Hepatocyte (in vitro differentiated cells): ENCODE measurements around the gene TM9SF1. TPM values are rescaled to one million over a fixed set of nuclear protein-coding genes. Genes with fewer than 3 reads are reported as not detected.

Experiments
- DNase-seq: peaks from one replicate; pipeline ENCODE4 v3.0.0-alpha.2; 2016; ENCODE audit warnings: low spot score
- H2AFZ ChIP-seq: fragments of 200-600 bp; sonication (generic); 2 replicates; pipeline ENCODE4 v1.6.0; 2016; ENCODE audit warnings: antibody characterized with exemption, mild to moderate bottlenecking
- H3K27ac ChIP-seq: fragments of 200-600 bp; sonication (generic); 2 replicates; pipeline ENCODE4 v1.5.1; 2016; ENCODE audit warnings: mild to moderate bottlenecking
- H3K27me3 ChIP-seq: fragments of 200-600 bp; sonication (generic); 2 replicates; pipeline ENCODE4 v1.6.1; 2016
- H3K36me3 ChIP-seq: fragments of 200-600 bp; sonication (generic); replicated peaks from 2 replicates; pipeline ENCODE4 v1.5.1; 2016; ENCODE audit warnings: low read depth; ENCODE audit not compliant: insufficient read depth
- H3K4me1 ChIP-seq: fragments of 200-600 bp; sonication (generic); 2 replicates; pipeline ENCODE4 v1.5.1; 2016; ENCODE audit warnings: mild to moderate bottlenecking, moderate library complexity; ENCODE audit not compliant: insufficient read depth
- H3K4me2 ChIP-seq: fragments of 200-600 bp; sonication (generic); 2 replicates; pipeline ENCODE4 v1.6.0; 2016
- H3K4me3 ChIP-seq: fragments of 200-600 bp; sonication (generic); 2 replicates; pipeline ENCODE4 v1.5.1; 2016; ENCODE audit warnings: mild to moderate bottlenecking
- H3K79me2 ChIP-seq: fragments of 200-600 bp; sonication (generic); 2 replicates; pipeline ENCODE4 v1.6.0; 2017; ENCODE audit warnings: mild to moderate bottlenecking
- H3K9me2 ChIP-seq: fragments of 200-600 bp; sonication (generic); replicated peaks from 2 replicates; pipeline ENCODE4 v1.6.0; 2017; ENCODE audit warnings: mild to moderate bottlenecking; ENCODE audit not compliant: insufficient read depth
- H3K9me3 ChIP-seq: fragments of 200-600 bp; sonication (generic); 2 replicates; pipeline ENCODE4 v1.5.1; 2016; ENCODE audit warnings: low read depth, mild to moderate bottlenecking
- H4K20me1 ChIP-seq: fragments of 200-600 bp; sonication (generic); 2 replicates; pipeline ENCODE4 v1.6.0; 2016; ENCODE audit warnings: mild to moderate bottlenecking; ENCODE audit not compliant: insufficient read depth, poor library complexity, severe bottlenecking
- EZH2 ChIP-seq: fragments of 200-600 bp; sonication (generic); IDR thresholded peaks from 2 replicates; pipeline ENCODE4 v1.6.1; 2016; ENCODE audit warnings: antibody characterized with exemption, mild to moderate bottlenecking, borderline replicate concordance
- EZH2phosphoT487 ChIP-seq: fragments of 200-600 bp; sonication (generic); IDR thresholded peaks from one replicate; pipeline ENCODE4 v1.6.1; 2018; ENCODE audit warnings: antibody characterized with exemption, mild to moderate bottlenecking, low read depth, moderate library complexity; ENCODE audit not compliant: unreplicated experiment, severe bottlenecking
- WGBS: methylation state at CpG from one replicate; pipeline ENCODE4 v1.1.6; 2016; ENCODE audit warnings: low lambda C conversion rate; ENCODE audit errors: missing lambda C conversion rate; 5-methylcytosine and 5-hydroxymethylcytosine counted together
- polyA plus RNA-seq: library from polyadenylated mRNA; unstranded; fragments of >200 nt; fragmentation: Nextera tagmentation; extraction: Ambion mirVana; gene quantifications from 2 replicates; pipeline ENCODE4 v1.2.1, GENCODE V29; 2016
- total RNA-seq: library from RNA; depleted of rRNA; stranded (reverse); fragments of >200 nt; gene quantifications from 2 replicates; pipeline ENCODE4 v1.2.3, GENCODE V29; 2014
- TF ChIP-seq, protein P1 (sequence below): fragments of 200-600 bp; sonication (generic); IDR thresholded peaks from 2 replicates; pipeline ENCODE4 v1.5.1; 2016; ENCODE audit warnings: antibody characterized with exemption, mild to moderate bottlenecking; ENCODE audit not compliant: poor library complexity

TM9SF1 gene
- total and polyA plus RNA-seq, 2 experiments from 2014 or later, result 68.1 to 84.0 TPM

DNA sequence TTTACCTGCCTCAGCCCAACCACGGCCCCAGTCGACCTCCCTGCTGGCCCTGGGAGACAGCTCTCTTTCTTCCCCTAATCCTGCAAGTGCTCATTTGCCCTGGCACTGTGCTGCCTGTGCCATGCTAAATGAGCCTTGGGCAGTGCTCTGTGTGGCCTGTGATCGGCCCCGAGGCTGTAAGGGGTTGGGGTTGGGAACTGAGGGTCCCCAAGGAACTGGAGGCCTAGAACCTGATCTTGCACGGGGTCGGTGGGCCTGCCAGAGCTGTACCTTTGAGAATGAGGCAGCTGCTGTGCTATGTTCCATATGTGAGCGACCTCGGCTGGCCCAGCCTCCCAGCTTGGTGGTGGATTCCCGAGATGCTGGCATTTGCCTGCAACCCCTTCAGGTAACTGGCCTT lies 45.2 kb downstream of the TM9SF1 start:
- 94% methylated on average over 9 of the region's 9 CpGs for WGBS
- TF ChIP-seq EZH2phosphoT487 (no peak), EZH2 (no peak)
- TF ChIP-seq, protein P1, sequence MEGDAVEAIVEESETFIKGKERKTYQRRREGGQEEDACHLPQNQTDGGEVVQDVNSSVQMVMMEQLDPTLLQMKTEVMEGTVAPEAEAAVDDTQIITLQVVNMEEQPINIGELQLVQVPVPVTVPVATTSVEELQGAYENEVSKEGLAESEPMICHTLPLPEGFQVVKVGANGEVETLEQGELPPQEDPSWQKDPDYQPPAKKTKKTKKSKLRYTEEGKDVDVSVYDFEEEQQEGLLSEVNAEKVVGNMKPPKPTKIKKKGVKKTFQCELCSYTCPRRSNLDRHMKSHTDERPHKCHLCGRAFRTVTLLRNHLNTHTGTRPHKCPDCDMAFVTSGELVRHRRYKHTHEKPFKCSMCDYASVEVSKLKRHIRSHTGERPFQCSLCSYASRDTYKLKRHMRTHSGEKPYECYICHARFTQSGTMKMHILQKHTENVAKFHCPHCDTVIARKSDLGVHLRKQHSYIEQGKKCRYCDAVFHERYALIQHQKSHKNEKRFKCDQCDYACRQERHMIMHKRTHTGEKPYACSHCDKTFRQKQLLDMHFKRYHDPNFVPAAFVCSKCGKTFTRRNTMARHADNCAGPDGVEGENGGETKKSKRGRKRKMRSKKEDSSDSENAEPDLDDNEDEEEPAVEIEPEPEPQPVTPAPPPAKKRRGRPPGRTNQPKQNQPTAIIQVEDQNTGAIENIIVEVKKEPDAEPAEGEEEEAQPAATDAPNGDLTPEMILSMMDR, result no peak

DNA sequence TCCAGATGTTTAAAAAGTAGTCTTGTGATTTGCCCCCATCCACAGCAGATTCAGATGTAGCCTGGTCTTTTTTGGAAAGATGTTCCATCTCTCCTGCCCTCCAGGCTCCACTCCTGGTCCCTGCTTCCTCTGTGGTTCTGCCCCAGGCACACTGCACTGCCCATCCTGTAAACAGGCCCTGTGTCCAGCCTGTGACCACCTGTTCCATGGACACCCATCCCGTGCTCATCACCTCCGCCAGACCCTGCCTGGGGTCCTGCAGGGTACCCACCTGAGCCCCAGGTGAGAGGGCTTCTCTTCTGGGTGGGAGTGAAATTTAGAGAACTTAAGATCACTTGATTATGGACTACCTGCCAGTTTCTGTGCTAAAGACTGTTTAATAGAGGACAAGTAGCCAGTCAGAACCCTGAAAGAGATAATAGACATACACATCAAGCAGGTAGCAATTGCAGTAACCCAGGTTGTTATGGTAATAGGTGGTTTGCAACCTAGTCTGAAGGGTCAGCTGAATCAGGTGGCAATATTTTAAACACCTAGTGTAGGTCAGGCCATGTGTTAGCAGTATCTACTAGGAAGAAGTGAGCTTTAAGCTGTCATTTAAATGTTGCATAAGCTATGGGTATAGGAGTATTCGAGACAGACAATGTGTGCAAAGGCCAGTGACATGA lies 45.8 kb downstream of the TM9SF1 start:
- no peak overlapping the region for H3K4me2 ChIP-seq
- no peak overlapping the region for H2AFZ ChIP-seq
- 99% methylated on average over 3 of the region's 3 CpGs for WGBS
- H3K27ac ChIP-seq, result no peak overlapping the region
- peaks cover 6% of the 10 kb centered on the region for H4K20me1 ChIP-seq
- H3K27me3 ChIP-seq, result no peaks in the 10 kb centered on the region
- H3K79me2 ChIP-seq, result peaks cover 45% of the 10 kb centered on the region
- no peak overlapping the region for H3K4me3 ChIP-seq
- peaks cover 15% of the 10 kb centered on the region for H3K4me1 ChIP-seq
- DNase-seq, result no peak
- no peaks in the 10 kb centered on the region for H3K9me2 ChIP-seq
- no peaks in the 10 kb centered on the region for H3K9me3 ChIP-seq
- no peaks in the 10 kb centered on the region for H3K36me3 ChIP-seq
- no peak for TF ChIP-seq EZH2
- TF ChIP-seq, protein P1, result no peak
- TF ChIP-seq EZH2phosphoT487, result no peak

More for the DNA sequence above, 45.2 kb downstream of the TM9SF1 start:
- Histone ChIP-seq H3K79me2 (peaks cover 39% of the 10 kb centered on the region), H3K27ac (no peak overlapping the region), H3K27me3 (no peaks in the 10 kb centered on the region), H3K4me1 (peaks cover 15% of the 10 kb centered on the region), H3K36me3 (no peaks in the 10 kb centered on the region), H3K4me3 (no peak overlapping the region), H3K4me2 (no peak overlapping the region), H3K9me2 (no peaks in the 10 kb centered on the region), H4K20me1 (peaks cover 6% of the 10 kb centered on the region), H2AFZ (no peak overlapping the region), H3K9me3 (no peaks in the 10 kb centered on the region)
- no peak for DNase-seq

DNA sequence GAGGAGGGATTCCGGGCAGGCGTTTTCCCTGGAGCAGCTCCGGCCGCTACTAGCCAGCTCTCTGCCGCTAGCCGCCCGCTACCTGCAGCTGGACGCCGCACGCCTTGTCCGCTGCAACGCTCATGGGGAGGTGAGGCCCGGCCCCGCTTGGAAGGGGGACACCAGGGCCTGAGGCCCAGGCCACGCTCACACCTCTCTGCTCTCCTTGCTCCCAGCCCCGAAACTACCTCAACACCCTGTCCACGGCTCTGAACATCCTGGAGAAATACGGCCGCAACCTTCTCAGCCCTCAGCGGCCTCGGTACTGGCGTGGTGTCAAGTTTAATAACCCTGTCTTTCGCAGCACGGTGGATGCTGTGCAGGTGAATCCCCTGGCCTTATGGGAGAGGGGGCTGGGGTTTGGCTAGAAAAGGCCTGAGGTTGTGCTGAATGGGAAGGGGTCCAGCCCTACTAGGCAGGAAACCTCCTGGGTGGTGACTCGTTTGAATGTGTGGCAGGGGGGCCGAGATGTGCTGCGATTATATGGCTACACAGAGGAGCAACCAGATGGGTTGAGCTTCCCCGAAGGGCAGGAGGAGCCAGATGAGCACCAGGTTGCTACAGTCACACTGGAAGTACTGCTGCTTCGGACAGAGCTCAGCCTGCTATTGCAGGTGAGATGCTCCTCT lies 47.3 kb downstream of the TM9SF1 start:
- no peaks in the 10 kb centered on the region for H3K36me3 ChIP-seq
- peaks cover 47% of the 10 kb centered on the region for H3K79me2 ChIP-seq

More for the DNA sequence above, 47.3 kb downstream of the TM9SF1 start:
- no peak for DNase-seq
- Histone ChIP-seq H3K9me2 (no peaks in the 10 kb centered on the region), H3K27ac (peak overlapping the region; percentile 4), H3K4me1 (peaks cover 15% of the 10 kb centered on the region), H3K4me3 (peak overlapping the region; percentile 91), H3K9me3 (no peaks in the 10 kb centered on the region), H3K4me2 (peak overlapping the region; percentile 92), H4K20me1 (peaks cover 6% of the 10 kb centered on the region), H3K27me3 (no peaks in the 10 kb centered on the region), H2AFZ (peak overlapping the region; percentile 42)
- 10% methylated on average over 29 of the region's 29 CpGs for WGBS
- no peak for TF ChIP-seq EZH2phosphoT487
- TF ChIP-seq EZH2, result no peak
- TF ChIP-seq, protein P1, result no peak
